ENCODE results near the gene PAPOLB. TPM values are rescaled to one million over a fixed set of nuclear protein-coding genes. Genes with fewer than 3 reads are reported as not detected.

PAPOLB gene
- total and polyA plus RNA-seq, 2 of the 8 experiments (the other 6 are each of a cell fraction or from before 2014, with no cell fraction given): 0.02 to 0.15 TPM

- TF ChIP-seq ATF2 (IDR thresholded peaks at IDR 0.05; ENCODE audit: low read length) (no peak), BCL11A (IDR thresholded peaks at IDR 0.05; ENCODE audit: low read depth in 2 of 2, low read length in 2 of 2) (no peak), ASH2L (IDR thresholded peaks at IDR 0.05; ENCODE audit: low read length) (no peak)
These were observed 42.0 kb downstream of the PAPOLB start (continued) for GRCh38 chr7:4819560-4820404.

Data from H1 (cell line).